AG20443 (cell line): ENCODE measurements around the gene FHIT.

Experiments
- DNase-seq: peaks from one replicate; pipeline ENCODE4 v3.0.0; 2012; ENCODE audit warnings: low spot score, mixed read lengths

Gene FHIT

GRCh38 chr3:59709702-59710553 is 1541.3 kb downstream of the FHIT start:
- DNase-seq: peak; percentile 30

GRCh38 chr3:59708202-59708601 is 1543.0 kb downstream of the FHIT start:
- DNase-seq: no peak

- no peak for DNase-seq
These were observed 1547.0 kb downstream of the FHIT start for GRCh38 chr3:59704292-59704691.

- DNase-seq: no peak
These were observed 1551.5 kb downstream of the FHIT start for GRCh38 chr3:59699648-59700320.
